CD4-positive, alpha-beta T cell treated with Interleukin-2 at 100 ng/mL for 4 hours (primary cell): ENCODE measurements around the gene ALDH1A2.
"Not testable (repeated sequence)": the region's sequence is repeated elsewhere in the genome, so short reads cannot be mapped to it uniquely, and the experiment has no call there.

ENCODE experiments used
- DNase-seq: peaks from one replicate; pipeline ENCODE4 v3.0.0-alpha.2; 2020; ENCODE audit warnings: low spot score

ALDH1A2 gene

DNA sequence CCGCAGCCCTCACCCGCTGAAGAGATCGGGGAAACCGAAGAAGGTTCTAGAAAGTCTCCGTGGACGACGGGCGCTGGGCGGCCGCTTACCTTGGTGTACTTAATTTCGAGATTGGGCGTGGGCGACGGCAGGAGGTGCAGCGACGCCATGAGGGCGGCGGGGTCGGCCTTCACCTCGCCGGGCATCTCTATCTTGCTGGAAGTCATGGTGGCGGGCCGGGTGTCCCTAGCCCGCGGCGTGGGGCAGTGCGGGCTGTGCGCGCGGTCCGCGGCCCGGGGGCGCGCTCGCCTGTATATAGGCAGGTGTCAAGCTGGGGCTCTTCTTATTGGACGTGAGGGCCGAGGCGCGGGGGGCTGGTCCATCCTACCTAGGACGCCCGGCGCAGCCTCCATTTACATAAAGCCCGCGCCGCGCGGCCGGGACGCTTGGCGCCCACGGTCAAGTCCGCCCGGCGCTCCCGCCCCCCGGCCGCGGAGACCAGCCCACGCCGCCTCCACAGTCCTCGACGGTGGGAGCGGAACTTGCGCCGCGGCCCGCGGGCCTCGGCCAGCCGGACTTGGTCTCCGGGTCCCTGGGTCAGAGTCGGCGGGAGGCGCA lies at the start of gene ALDH1A2:
ALDH1A2 (minus strand) TSS at position 267 of the 597 bp plus-strand sequence; CDS start at position 206, 61 bp downstream.
- no peak for DNase-seq

DNA sequence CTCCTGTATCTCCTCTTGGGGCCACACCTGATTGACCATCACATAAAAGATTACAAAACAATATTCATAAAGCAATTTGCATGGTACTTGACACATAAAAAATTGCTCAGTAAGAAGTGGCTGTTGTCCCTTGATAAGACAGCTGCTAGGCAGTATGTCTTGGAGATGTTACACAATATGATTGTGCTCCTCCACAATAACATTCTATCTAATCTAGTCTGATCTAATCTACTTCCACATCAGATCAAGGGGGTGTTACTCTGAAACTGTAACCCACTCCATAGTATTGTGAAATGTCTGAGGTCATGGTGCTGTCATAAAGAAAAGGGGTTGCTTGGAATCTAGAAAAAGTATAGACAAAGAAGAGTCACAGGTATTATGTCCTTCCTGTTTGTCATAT lies 49.3 kb upstream of the ALDH1A2 start:
- DNase-seq: no peak

DNA sequence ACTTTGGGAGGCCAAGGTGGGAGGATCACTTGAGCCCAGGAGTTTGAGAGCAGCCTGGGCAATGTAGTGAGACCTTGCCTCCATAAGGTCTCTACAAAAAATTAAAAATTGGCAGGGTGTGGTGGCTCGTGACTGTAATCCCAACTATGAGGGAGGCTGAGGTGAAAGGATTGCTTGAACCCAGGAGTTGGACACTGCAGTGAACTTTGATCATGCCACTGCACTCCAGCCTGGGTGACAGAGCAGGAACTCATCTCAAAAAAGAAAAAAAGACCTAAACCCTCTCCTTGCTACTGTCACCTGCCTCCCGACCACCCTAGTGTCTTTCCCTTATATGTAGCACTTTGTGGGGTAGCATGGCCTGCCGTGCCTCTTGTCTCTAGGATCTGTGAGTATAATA lies 48.9 kb upstream of the ALDH1A2 start:
- no peak for DNase-seq

DNA sequence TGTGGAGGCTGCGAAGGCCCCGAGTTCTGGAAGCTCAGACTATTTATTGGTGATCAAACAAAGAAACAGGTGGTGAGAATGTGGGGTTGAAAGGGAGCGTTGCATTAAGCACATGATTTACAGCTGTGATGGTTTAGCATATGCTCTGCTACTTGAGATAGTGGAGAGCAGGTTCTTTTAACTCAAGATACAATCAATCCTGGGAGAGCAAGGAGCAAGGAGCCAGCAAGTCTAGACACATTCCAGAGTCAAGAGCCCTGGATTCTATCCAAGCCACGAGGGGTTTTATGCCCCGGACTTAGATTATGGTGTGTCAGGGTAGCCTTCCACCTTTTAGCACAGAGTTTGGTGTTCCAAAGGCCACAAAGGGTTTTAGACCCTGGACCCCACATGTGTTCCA lies 47.8 kb upstream of the ALDH1A2 start:
- not testable (repeated sequence) for DNase-seq

DNA sequence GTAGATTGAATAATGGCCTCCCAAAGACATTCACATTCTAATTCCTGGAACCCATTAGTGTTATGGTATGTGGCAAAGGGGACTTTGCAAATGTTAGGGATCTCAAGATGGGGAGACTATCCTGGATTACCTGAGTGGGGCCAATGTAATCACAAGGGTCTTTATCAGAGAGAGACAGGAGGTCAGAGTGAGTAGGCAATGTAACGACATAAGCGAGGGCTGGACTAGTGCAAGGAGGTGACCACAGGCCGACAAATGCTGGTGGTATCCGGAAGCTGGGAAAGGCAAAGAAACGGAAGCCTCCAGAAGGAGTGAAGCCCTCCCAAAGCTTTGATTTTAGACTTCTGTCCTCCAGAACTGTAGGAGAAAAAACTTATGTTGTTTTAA lies 46.2 kb upstream of the ALDH1A2 start:
- DNase-seq: no peak

- DNase-seq: no peak
Measured at GRCh38 chr15:58110999-58111717, 45.6 kb upstream of the ALDH1A2 start.

- DNase-seq: no peak
Measured at GRCh38 chr15:58109419-58109818, 43.9 kb upstream of the ALDH1A2 start.

- DNase-seq: no peak
Measured at GRCh38 chr15:58108117-58108516, 42.6 kb upstream of the ALDH1A2 start.

DNA sequence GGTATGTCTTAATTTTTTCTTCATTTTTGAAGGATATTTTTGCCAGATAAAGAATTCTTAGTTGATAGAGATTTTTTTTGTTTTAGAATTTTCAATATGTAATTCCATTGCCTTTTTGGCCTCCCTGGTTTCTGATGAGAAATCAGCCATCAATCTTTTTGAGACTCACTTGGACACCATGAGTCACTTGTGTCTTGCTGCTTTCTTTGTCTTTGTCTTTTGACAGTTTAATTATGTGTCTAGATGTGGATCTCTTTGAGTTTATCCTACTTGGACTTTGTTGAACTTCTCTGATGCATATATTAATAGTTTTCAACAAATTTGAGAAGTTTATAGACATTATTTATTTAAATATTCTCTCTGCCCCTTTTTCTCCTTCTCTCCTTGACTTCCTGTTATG lies 38.0 kb upstream of the ALDH1A2 start:
- DNase-seq: no peak

- DNase-seq: no peak
Measured at GRCh38 chr15:58096529-58097084, 31.1 kb upstream of the ALDH1A2 start.

- no peak for DNase-seq
Measured at GRCh38 chr15:58095415-58095814, 29.9 kb upstream of the ALDH1A2 start.

- DNase-seq: no peak
Measured at GRCh38 chr15:58087871-58088270, 22.4 kb upstream of the ALDH1A2 start.

- DNase-seq: no peak
Measured at GRCh38 chr15:58086491-58086890, 21.0 kb upstream of the ALDH1A2 start.

GRCh38 chr15:58083526-58083925 lies 18.0 kb upstream of the ALDH1A2 start:
- no peak for DNase-seq

DNA sequence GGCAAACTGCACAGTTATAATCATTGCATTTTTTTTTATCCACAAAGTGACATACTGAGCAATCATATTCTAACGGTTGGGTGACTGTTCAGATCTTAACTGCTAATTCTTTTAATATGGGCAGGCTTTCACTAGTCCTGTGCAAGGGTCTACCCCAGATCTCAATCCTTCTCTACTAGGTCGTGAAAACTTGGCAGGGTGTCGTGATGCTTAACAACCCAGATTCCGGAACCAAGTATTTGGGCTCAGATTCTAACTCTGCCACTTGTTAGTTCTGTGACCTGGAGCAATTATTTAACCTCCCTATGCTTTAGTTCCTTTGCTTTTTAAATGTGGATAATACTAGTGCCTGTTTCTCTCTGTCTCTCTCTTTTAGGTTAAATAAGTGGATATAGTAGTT lies 16.4 kb upstream of the ALDH1A2 start:
- no peak for DNase-seq

- no peak for DNase-seq
Measured at GRCh38 chr15:58081456-58081855, 15.9 kb upstream of the ALDH1A2 start.

DNA sequence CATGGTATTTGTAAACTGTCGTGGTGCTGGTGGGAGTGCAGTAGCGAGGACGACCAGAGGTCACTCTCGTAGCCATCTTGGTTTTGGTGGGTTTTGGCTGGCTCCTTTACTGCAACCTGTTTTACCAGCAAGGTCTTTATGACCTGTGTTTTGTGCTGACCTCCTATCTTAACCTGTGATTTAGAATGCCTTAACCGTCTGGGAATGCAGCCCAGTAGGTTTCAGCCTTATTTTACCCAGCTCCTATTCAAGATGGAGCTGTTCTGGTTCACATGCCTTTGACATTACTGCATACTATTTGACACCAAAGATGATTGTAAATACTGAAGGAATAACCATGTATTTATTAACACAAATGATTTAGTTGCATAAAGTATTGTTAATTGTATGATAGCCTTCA lies 15.4 kb upstream of the ALDH1A2 start:
- DNase-seq: not testable (repeated sequence)

- DNase-seq: no peak
Measured at GRCh38 chr15:58080398-58080797, 14.9 kb upstream of the ALDH1A2 start.

GRCh38 chr15:58078591-58078990 lies 13.1 kb upstream of the ALDH1A2 start:
- DNase-seq: no peak

DNA sequence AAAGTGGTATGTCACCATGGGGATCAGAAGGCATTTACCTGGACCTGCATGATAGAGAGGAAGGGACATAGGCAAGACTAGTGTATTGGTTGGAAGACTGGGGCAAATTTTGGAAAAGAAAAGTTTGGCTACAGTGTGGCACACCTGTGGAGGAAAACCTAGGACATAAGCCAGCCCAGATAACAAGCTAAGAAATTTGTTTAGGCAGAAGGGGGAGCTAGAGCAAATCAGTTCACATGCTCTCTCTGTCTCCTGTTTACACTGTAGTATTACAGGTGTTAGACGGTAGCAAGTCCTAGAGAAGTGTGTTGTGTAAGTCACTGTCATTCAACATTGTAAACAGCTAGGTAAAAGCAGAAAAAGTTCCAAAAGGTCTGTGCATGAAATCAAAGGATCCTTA lies 11.9 kb upstream of the ALDH1A2 start:
- DNase-seq: no peak

DNA sequence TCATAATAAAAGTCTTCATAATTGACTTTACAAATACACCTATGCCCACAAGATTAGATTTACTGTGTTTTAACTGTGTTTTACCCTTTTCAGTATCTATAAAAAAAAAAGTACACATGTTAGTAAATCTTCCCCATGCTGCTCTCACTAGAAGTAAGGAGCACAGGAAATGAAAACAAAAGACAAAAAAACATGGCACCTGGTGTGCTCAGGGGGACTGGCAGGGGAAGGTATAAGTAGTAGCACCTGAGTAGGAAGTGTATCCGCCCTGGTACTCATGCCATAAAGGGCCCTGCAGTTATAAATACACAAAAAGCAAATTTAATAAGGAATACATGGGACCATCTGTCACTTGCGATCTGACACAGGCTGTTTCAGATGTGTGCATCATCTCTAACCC lies 8.9 kb upstream of the ALDH1A2 start:
- DNase-seq: no peak

DNA sequence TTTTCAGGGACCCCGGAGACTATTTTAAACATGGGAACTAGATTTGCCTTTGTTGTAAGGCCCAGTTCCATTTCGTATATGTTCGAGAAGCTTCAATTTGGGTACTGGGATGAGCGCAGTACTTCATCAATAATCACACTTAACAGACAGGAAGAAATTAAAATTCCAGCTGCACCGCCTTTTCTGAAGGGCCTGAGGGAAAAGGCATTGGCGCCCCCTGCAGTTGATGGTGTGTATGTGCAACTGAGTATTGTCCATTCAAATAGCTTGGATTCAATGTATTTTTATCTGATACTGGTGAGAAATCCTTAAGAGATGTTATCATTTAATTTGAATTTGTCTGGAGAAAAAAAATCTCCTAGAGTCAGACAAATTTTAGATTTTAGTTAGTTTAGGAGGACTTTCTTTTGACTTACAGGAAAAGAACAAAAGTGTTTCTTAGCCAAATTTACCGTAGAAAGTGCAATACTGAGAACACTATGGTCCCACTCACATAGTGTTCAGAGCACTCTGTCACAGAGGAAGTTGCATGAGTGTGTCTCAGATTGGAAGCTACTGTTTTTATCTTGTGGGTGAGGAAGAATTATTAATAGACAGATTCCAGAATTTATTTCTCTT lies 5.4 kb upstream of the ALDH1A2 start:
- DNase-seq: peak; percentile 24

GRCh38 chr15:58069008-58069407 lies 3.5 kb upstream of the ALDH1A2 start:
- DNase-seq: no peak
